DOHH2 (cell line): ENCODE results near the gene USP32.
"Not testable (repeated sequence)": the region's sequence is repeated elsewhere in the genome, so short reads cannot be mapped to it uniquely, and the experiment has no call there.

ENCODE experiments used
- H3F3A ChIP-seq: fragments of 200-600 bp; sonication (generic), shearing (Covaris generic); 2 replicates; pipeline ENCODE4 v1.6.0; 2016; ENCODE audit warnings: antibody characterized with exemption, mild to moderate bottlenecking; ENCODE audit not compliant: control insufficient read depth, insufficient read depth
- H3K27ac ChIP-seq: fragments of 200-600 bp; sonication (generic); 2 replicates; pipeline ENCODE4 v1.5.1; 2014; ENCODE audit warnings: low read depth, mild to moderate bottlenecking, low read length, moderate library complexity
- H3K27me3 ChIP-seq: fragments of 200-600 bp; sonication (generic); 2 replicates; pipeline ENCODE4 v1.6.1; 2014; ENCODE audit warnings: mild to moderate bottlenecking, low read length, mixed read lengths; ENCODE audit not compliant: control insufficient read depth
- H3K36me3 ChIP-seq: fragments of 200-600 bp; sonication (generic); 2 replicates; pipeline ENCODE4 v1.6.1; 2014; ENCODE audit warnings: mild to moderate bottlenecking, low read length, moderate library complexity, mixed read lengths; ENCODE audit not compliant: control insufficient read depth
- H3K4me1 ChIP-seq: fragments of 200-600 bp; sonication (generic); 2 replicates; pipeline ENCODE4 v1.6.1; 2014; ENCODE audit warnings: mild to moderate bottlenecking, low read length, mixed read lengths; ENCODE audit not compliant: control insufficient read depth
- H3K4me2 ChIP-seq: fragments of 200-600 bp; sonication (generic); 2 replicates; pipeline ENCODE4 v1.6.0; 2014; ENCODE audit warnings: mild to moderate bottlenecking, low read length, moderate library complexity
- H3K4me3 ChIP-seq: fragments of 200-600 bp; sonication (generic); 2 replicates; pipeline ENCODE4 v1.5.1; 2014; ENCODE audit warnings: mild to moderate bottlenecking, low read length, mixed read lengths
- H3K79me2 ChIP-seq: fragments of 200-600 bp; sonication (generic); 2 replicates; pipeline ENCODE4 v1.6.1; 2014; ENCODE audit warnings: mild to moderate bottlenecking, low read length, mixed read lengths; ENCODE audit not compliant: control insufficient read depth
- H3K9me2 ChIP-seq: fragments of 200-600 bp; sonication (generic); replicated peaks from 2 replicates; pipeline ENCODE4 v1.6.1; 2014; ENCODE audit warnings: mild to moderate bottlenecking, low read length, mixed read lengths; ENCODE audit not compliant: control insufficient read depth
- H3K9me3 ChIP-seq: fragments of 200-600 bp; sonication (generic); 2 replicates; pipeline ENCODE4 v1.6.1; 2014; ENCODE audit warnings: antibody characterized with exemption, low read length, mixed read lengths; ENCODE audit not compliant: control insufficient read depth, insufficient read depth
- H4K20me1 ChIP-seq: fragments of 200-600 bp; sonication (generic); 2 replicates; pipeline ENCODE4 v1.6.0; 2014; ENCODE audit warnings: low read depth, mild to moderate bottlenecking, antibody characterized with exemption, low read length, moderate library complexity; ENCODE audit not compliant: control insufficient read depth, insufficient read depth
- CTCF ChIP-seq: fragments of 200-600 bp; sonication (generic); IDR thresholded peaks from one replicate; pipeline ENCODE4 v1.5.1; 2014; ENCODE audit warnings: antibody characterized with exemption, mild to moderate bottlenecking, low read depth, low read length; ENCODE audit not compliant: poor library complexity, severe bottlenecking
- EZH2phosphoT487 ChIP-seq: fragments of 200-600 bp; sonication (generic); IDR thresholded peaks from 2 replicates; pipeline ENCODE4 v1.6.1; 2017; ENCODE audit warnings: borderline replicate concordance, mild to moderate bottlenecking, antibody characterized with exemption, low read length, moderate library complexity, mixed read lengths

USP32 gene

GRCh38 chr17:60387666-60388065 is 4.3 kb downstream of the USP32 start:
- Histone ChIP-seq H3K4me3 (no peak overlapping the region), H3K27ac (no peak overlapping the region), H4K20me1 (no peaks in the 10 kb centered on the region), H3K27me3 (no peaks in the 10 kb centered on the region), H3K79me2 (peaks cover 81% of the 10 kb centered on the region), H3K9me2 (no peaks in the 10 kb centered on the region), H3K36me3 (peaks cover 4% of the 10 kb centered on the region; the same call in 1 of the 2 replicates), H3K4me2 (no peak overlapping the region), H3F3A (0 out of 2 replicates have a peak, but pooled peaks cover under 1% of the 10 kb centered on the region), H3K4me1 (peaks cover 24% of the 10 kb centered on the region), H3K9me3 (no peaks in the 10 kb centered on the region)
- TF ChIP-seq CTCF, result no peak
- TF ChIP-seq EZH2phosphoT487, result no peak

GRCh38 chr17:60386147-60387058 is 5.5 kb downstream of the USP32 start:
- Histone ChIP-seq H3K9me3 (no peaks in the 10 kb centered on the region), H3K36me3 (no peaks in the 10 kb centered on the region; the same call in 1 of the 2 replicates), H3K4me3 (no peak overlapping the region), H3K27ac (no peak overlapping the region), H4K20me1 (no peaks in the 10 kb centered on the region), H3K9me2 (no peaks in the 10 kb centered on the region), H3F3A (no peaks in the 10 kb centered on the region), H3K27me3 (no peaks in the 10 kb centered on the region), H3K79me2 (peaks cover 78% of the 10 kb centered on the region), H3K4me2 (peak overlapping the region; percentile 21), H3K4me1 (peaks cover 24% of the 10 kb centered on the region)
- TF ChIP-seq EZH2phosphoT487 (no peak), CTCF (no peak)

- H3F3A ChIP-seq, H3K27ac ChIP-seq, H3K27me3 ChIP-seq, H3K4me2 ChIP-seq, H3K36me3 ChIP-seq, H3K9me3 ChIP-seq, H3K4me3 ChIP-seq, H4K20me1 ChIP-seq, H3K9me2 ChIP-seq: not testable (repeated sequence)
- Histone ChIP-seq H3K4me1 (peaks cover 12% of the 10 kb centered on the region), H3K79me2 (peaks cover 63% of the 10 kb centered on the region)
Observed at GRCh38 chr17:60384921-60385320, 7.0 kb downstream of the USP32 start.

- peaks cover 12% of the 10 kb centered on the region for H3K4me1 ChIP-seq
- H3F3A ChIP-seq, result no peaks in the 10 kb centered on the region
- H4K20me1 ChIP-seq, result no peaks in the 10 kb centered on the region
- TF ChIP-seq EZH2phosphoT487, result no peak
- no peak for TF ChIP-seq CTCF
- H3K9me2 ChIP-seq, result no peaks in the 10 kb centered on the region
- H3K27me3 ChIP-seq, result no peaks in the 10 kb centered on the region
- no peak overlapping the region for H3K27ac ChIP-seq
- H3K4me2 ChIP-seq, result no peak overlapping the region
- H3K4me3 ChIP-seq, result no peak overlapping the region
- no peaks in the 10 kb centered on the region for H3K36me3 ChIP-seq
- H3K9me3 ChIP-seq, result no peaks in the 10 kb centered on the region
- peaks cover 50% of the 10 kb centered on the region for H3K79me2 ChIP-seq
Observed at GRCh38 chr17:60383379-60383778, 8.6 kb downstream of the USP32 start.
